ENCODE measurements around the gene METTL15.
"Not testable (repeated sequence)": the region's sequence is repeated elsewhere in the genome, so short reads cannot be mapped to it uniquely, and the experiment has no call there.

The METTL15 gene

GRCh38 chr11:28099715-28100114 lies 8.5 kb upstream of the METTL15 start:
- TF ChIP-seq POLR2A (IDR thresholded peaks at IDR 0.05; ENCODE audit: extremely low read depth, insufficient read length) (no peak), CTCF (IDR thresholded peaks at IDR 0.05; ENCODE audit: low read depth, low read length) (no peak), MYC (IDR thresholded peaks at IDR 0.05; ENCODE audit: low read depth, low read length) (no peak)
- TF ChIP-seq, protein P1, sequence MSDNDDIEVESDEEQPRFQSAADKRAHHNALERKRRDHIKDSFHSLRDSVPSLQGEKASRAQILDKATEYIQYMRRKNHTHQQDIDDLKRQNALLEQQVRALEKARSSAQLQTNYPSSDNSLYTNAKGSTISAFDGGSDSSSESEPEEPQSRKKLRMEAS (IDR thresholded peaks at IDR 0.05; ENCODE audit: low read depth, low read length) = no peak
- no peak for DNase-seq (ENCODE audit: low read depth)
- H3K4me3 ChIP-seq (ENCODE audit: low read depth, low read length) = no peak overlapping the region

GRCh38 chr11:28100665-28101064 lies 7.5 kb upstream of the METTL15 start:
- TF ChIP-seq POLR2A (IDR thresholded peaks at IDR 0.05; ENCODE audit: extremely low read depth, insufficient read length) = no peak
- TF ChIP-seq, protein P1 (IDR thresholded peaks at IDR 0.05; ENCODE audit: low read depth, low read length) = no peak
- no peak for TF ChIP-seq MYC (IDR thresholded peaks at IDR 0.05; ENCODE audit: low read depth, low read length)
- TF ChIP-seq CTCF (IDR thresholded peaks at IDR 0.05; ENCODE audit: low read depth, low read length) = no peak
- no peak for DNase-seq (ENCODE audit: low read depth)
- no peak overlapping the region for H3K4me3 ChIP-seq (ENCODE audit: low read depth, low read length)

DNA sequence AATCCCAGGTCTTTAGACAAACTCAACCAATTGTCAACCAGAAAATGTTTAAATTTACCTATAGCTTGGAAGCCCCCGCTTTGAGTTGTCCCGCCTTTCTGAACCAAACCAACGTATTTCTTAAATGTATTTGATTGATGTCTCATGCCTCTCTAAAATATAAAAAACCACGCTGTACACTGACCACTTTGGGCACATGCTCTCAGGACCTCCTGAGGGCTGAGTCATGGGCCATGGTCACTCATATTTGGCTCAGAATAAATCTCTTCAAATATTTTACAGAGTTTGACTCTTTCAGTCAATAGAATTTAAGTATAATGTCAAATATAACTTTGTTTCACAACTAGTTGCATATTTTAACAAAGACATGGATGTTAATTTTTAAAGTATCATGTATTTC lies 5.9 kb upstream of the METTL15 start:
- DNase-seq (ENCODE audit: low read depth); H3K4me3 ChIP-seq (ENCODE audit: low read depth, low read length): not testable (repeated sequence)

DNA sequence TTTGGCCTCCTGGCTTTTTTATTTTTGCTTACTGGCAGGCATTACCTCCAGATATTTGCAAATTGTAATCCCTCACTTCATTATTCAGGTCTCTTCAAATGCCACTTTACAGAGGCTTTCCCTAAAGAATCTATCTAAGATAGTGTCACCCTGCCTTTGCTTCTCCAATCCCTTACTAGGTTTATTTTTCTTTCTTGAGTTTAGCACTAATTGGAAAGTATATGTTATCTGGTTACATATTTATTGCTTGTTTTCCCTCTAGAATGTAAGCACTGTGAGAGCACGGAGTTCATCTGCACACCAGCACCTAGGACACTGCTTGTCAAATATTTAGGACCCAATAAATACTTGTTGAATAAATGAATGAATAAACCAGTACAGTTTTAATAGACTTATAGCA lies 3.8 kb upstream of the METTL15 start:
- DNase-seq (ENCODE audit: low read depth) = no peak

GRCh38 chr11:28104984-28105383 lies 3.2 kb upstream of the METTL15 start:
- no peak for DNase-seq (ENCODE audit: low read depth)
- H3K4me3 ChIP-seq (ENCODE audit: low read depth, low read length) = peak overlapping the region; percentile 76
- TF ChIP-seq, protein P1 (IDR thresholded peaks at IDR 0.05; ENCODE audit: low read depth, low read length) = no peak
- TF ChIP-seq POLR2A (IDR thresholded peaks at IDR 0.05; ENCODE audit: extremely low read depth, insufficient read length) (no peak), MYC (IDR thresholded peaks at IDR 0.05; ENCODE audit: low read depth, low read length) (no peak), CTCF (IDR thresholded peaks at IDR 0.05; ENCODE audit: low read depth, low read length) (no peak)

More for the DNA sequence above, 3.8 kb upstream of the METTL15 start:
- H3K4me3 ChIP-seq (ENCODE audit: low read depth, low read length) = peak overlapping the region; percentile 76
- TF ChIP-seq MYC (IDR thresholded peaks at IDR 0.05; ENCODE audit: low read depth, low read length) = no peak
- TF ChIP-seq POLR2A (IDR thresholded peaks at IDR 0.05; ENCODE audit: extremely low read depth, insufficient read length) = no peak
- TF ChIP-seq CTCF (IDR thresholded peaks at IDR 0.05; ENCODE audit: low read depth, low read length) = no peak
- TF ChIP-seq, protein P1 (IDR thresholded peaks at IDR 0.05; ENCODE audit: low read depth, low read length) = no peak

DNA sequence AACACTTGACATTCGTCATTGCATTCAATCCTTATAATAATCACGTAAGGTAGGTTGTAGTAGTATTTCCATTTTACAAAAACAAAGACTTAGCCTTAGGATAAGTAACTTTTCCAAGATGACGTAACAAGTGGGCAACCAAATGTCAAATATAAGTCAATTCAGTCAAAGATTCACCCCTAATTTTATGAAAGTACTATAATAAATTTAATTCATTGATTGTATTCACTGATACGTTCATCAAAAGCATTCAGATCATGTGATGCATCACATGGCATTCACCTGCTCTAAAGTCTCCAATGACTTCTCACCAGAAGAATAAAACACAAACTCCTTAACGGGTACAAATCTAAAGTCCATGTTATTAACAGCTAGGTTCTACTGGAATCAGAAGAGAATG lies 2.3 kb upstream of the METTL15 start:
- no peak for TF ChIP-seq MYC (IDR thresholded peaks at IDR 0.05; ENCODE audit: low read depth, low read length)
- H3K4me3 ChIP-seq (ENCODE audit: low read depth, low read length) = peak overlapping the region; percentile 76
- DNase-seq (ENCODE audit: low read depth) = no peak

DNA sequence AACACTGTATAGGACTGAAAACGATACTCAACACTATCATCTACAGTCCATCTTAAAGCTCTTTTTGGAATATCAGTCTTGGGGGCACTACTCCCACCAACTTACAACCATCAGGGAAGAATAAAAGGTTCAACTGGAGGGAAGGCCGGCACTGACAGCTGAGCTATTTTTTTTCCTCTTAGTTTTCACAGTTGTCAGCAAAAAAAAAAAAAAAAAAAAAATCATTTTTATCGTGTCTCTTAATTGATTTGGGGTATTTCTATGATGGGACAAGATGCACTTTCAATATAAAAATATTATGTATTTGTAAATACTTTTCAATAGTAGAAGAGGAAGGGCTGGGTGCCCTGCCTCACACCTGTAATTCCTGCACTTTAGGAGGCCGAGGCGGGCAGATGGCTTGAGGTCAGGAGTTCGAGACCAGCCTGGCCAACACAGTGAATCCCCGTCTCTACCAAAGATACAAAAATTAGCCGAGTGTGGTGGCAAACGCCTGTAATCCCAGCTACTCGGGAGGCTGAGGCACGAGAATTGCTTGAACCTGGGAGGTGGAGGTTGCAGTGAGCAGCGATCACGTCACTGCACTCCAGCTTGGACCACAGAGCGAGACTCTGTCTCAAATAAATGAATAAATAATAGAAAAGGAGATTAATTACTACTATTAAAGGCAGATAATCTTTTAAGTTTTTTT lies 1.7 kb upstream of the METTL15 start:
- TF ChIP-seq, protein P1 (IDR thresholded peaks at IDR 0.05; ENCODE audit: low read depth, low read length) = no peak
- TF ChIP-seq CTCF (IDR thresholded peaks at IDR 0.05; ENCODE audit: low read depth, low read length) (no peak), POLR2A (IDR thresholded peaks at IDR 0.05; ENCODE audit: extremely low read depth, insufficient read length) (no peak)
- no peak for DNase-seq (ENCODE audit: low read depth)
- peak overlapping the region; percentile 76 for H3K4me3 ChIP-seq (ENCODE audit: low read depth, low read length)
